Suprapubic skin (tissue), 4 donors: ENCODE measurements around the gene ARAF. TPM values are rescaled to one million over a fixed set of nuclear protein-coding genes. Genes with fewer than 3 reads are reported as not detected.
A peak's percentile ranks its signal among the peaks of the same experiment; 100 is the strongest.

Experiments
- DNase-seq, 2 donors: peaks; one replicate each; pipeline ENCODE4 v3.0.0-alpha.2; 2019; ENCODE audit warnings: low spot score in 2 of 2
- H3K27ac ChIP-seq: fragments of 200-600 bp; sonication (generic); one replicate; pipeline ENCODE4 v1.5.1; 2019
- H3K27me3 ChIP-seq: fragments of 200-600 bp; sonication (generic); one replicate; pipeline ENCODE4 v1.5.1; 2019
- H3K36me3 ChIP-seq: fragments of 200-600 bp; sonication (generic); one replicate; pipeline ENCODE4 v1.5.1; 2019
- H3K4me1 ChIP-seq: fragments of 200-600 bp; sonication (generic); one replicate; pipeline ENCODE4 v1.5.1; 2019
- H3K4me3 ChIP-seq: fragments of 200-600 bp; sonication (generic); one replicate; pipeline ENCODE4 v1.5.1; 2019; ENCODE audit warnings: mild to moderate bottlenecking
- H3K9me3 ChIP-seq: fragments of 200-600 bp; sonication (generic); one replicate; pipeline ENCODE4 v1.5.1; 2019
- CTCF ChIP-seq, 2 donors: fragments of 200-600 bp in 1 of 2; fragments of 450-650 bp in 1 of 2; sonication (generic) in 1 of 2; IDR thresholded peaks; one replicate each; pipeline ENCODE4 v1.5.1; 2016 to 2019; ENCODE audit warnings: antibody characterized with exemption in 2 of 2, mild to moderate bottlenecking in 1 of 2, moderate library complexity in 1 of 2
- EP300 ChIP-seq: sonication (generic); formaldehyde crosslinking; IDR thresholded peaks from one replicate; pipeline ENCODE4 v1.6.1; 2017; ENCODE audit warnings: antibody characterized with exemption
- POLR2A ChIP-seq, 2 donors: fragments of 450-650 bp; IDR thresholded peaks; one replicate each; pipeline ENCODE4 v1.6.1; 2017; ENCODE audit warnings: antibody characterized with exemption in 2 of 2, mild to moderate bottlenecking in 2 of 2, moderate library complexity in 2 of 2
- POLR2AphosphoS5 ChIP-seq, 3 donors: sonication (generic); formaldehyde crosslinking; IDR thresholded peaks; one replicate each; pipeline ENCODE4 v1.6.1; 2017; ENCODE audit warnings: antibody characterized with exemption in 3 of 3
- WGBS: methylation state at CpG from one replicate; pipeline ENCODE4 v1.1.5; 2018; 5-methylcytosine and 5-hydroxymethylcytosine counted together
- total RNA-seq, 4 donors: library from RNA; depleted of rRNA; stranded (reverse); fragments of >200 nt; gene quantifications; one replicate each; pipeline ENCODE4 v1.1.0, GENCODE V29; 2016

The ARAF gene
- total RNA-seq, 4 donors from 2014 or later = 32.4 to 60.0 (median 42.2) TPM

DNA sequence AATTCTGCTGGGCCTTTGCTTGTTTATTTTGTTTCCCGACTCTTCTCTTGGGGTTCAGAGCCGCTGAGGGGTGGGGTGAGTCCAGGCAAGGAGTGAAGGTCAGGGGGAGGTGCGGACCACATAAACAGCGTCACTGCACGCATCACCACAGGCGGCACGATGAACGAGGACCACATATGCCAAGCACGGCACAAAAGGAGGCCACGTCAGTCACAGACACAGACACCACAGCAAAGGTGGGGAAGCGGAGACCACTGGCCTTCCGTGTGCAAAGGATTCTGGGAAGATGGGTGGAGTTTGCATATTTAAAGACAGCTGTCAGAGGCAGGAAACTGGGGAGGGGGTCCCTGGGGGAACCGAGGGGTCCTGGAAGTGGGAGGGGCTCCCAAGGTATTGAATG lies 10.9 kb downstream of the ARAF start:
- WGBS = 92% methylated on average over 13 of the region's 13 CpGs
- no peak overlapping the region for H3K4me3 ChIP-seq
- no peak overlapping the region for H3K27ac ChIP-seq
- H3K36me3 ChIP-seq = peaks cover 46% of the 10 kb centered on the region
- no peaks in the 10 kb centered on the region for H3K27me3 ChIP-seq
- no peaks in the 10 kb centered on the region for H3K9me3 ChIP-seq
- no peak for DNase-seq
- TF ChIP-seq CTCF (IDR thresholded peaks at IDR 0.05) = no peak
- TF ChIP-seq POLR2AphosphoS5 (IDR thresholded peaks at IDR 0.05) = no peak
- TF ChIP-seq POLR2A (IDR thresholded peaks at IDR 0.05) = no peak
- no peak for TF ChIP-seq EP300
- H3K4me1 ChIP-seq = peaks cover 14% of the 10 kb centered on the region

GRCh38 chrX:47572773-47573340 lies 11.9 kb downstream of the ARAF start:
- no peak for DNase-seq
- H3K27me3 ChIP-seq = no peaks in the 10 kb centered on the region
- H3K27ac ChIP-seq = no peak overlapping the region
- H3K9me3 ChIP-seq = no peaks in the 10 kb centered on the region
- H3K4me3 ChIP-seq = no peak overlapping the region
- H3K4me1 ChIP-seq = peaks cover 14% of the 10 kb centered on the region
- no peak for TF ChIP-seq POLR2AphosphoS5 (IDR thresholded peaks at IDR 0.05)
- no peak for TF ChIP-seq CTCF (IDR thresholded peaks at IDR 0.05)
- TF ChIP-seq EP300 = no peak
- TF ChIP-seq POLR2A (IDR thresholded peaks at IDR 0.05) = no peak
- WGBS = 68% methylated on average over 8 of the region's 9 CpGs
- peaks cover 36% of the 10 kb centered on the region for H3K36me3 ChIP-seq

DNA sequence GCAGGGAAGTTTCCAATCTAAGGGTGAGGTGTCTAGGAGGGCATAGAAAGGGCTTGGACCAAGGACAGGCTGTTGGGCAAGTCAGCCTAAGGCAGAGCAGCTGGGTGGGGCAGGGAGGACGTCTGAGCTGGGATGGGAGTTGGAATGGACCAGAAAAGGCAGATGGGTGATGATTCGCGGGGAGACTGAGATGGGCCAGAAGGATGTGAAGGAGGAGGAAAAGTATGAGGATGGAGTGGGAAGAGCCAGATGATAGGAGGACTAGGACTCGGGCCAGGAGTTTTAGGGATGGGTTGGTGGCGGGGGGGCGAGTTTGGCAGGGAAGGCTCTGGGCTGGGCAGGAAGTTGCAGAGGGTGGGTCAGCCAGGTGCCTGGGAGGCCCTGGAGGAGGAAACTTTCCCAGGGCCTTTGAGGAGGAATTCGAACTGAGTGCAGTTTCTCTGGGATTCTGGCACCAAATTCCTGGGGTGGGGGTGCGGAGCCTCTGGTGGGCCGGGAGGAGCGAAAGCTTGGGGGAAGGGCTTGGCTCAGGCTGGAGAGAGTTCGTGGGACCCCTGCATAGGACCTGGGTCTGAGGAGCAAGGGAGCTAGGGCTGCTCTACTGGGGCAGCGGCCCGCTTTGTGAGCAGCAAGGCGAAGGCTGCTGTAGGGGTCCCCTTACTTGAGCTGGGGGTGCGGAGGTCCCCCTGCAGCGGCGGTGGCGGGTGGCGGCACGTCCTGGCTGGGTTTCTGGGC lies 12.5 kb downstream of the ARAF start:
- 43% methylated on average over 17 of the region's 20 CpGs for WGBS
- TF ChIP-seq POLR2A (IDR thresholded peaks at IDR 0.05) (no peak), POLR2AphosphoS5 (IDR thresholded peaks at IDR 0.05) (no peak), CTCF (IDR thresholded peaks at IDR 0.05) (no peak), EP300 (no peak)
- H3K4me1 ChIP-seq = peaks cover 14% of the 10 kb centered on the region
- peak overlapping the region; percentile 34 for H3K4me3 ChIP-seq
- no peaks in the 10 kb centered on the region for H3K9me3 ChIP-seq
- peak in 1 of 2 donors; percentile 58 for DNase-seq
- H3K36me3 ChIP-seq = peaks cover 32% of the 10 kb centered on the region
- peak overlapping the region; percentile 51 for H3K27ac ChIP-seq
- no peaks in the 10 kb centered on the region for H3K27me3 ChIP-seq

DNA sequence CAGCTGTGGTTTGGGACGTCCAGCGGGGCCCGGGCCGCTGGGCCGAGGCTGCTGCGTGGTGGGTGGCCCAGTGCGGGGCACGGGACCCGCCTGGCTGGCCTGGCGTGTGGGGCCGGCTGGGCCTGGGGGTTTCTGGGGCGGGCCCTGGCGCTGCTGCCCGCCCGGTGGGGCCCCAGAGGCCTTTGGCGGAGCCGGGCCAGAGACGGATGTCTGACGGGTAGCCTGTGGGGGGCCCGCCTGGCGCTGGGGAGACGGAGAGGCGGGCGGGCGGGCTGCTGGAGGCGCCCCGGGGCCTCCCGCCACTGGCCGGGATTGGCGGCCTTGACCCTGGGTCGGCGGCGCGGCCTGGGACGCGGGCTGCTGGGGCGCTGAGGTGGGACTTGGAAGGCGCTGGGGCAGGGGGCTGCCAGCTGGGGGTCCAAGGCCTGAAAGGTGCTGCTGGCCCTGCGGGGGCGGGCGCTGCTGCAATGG lies 13.1 kb downstream of the ARAF start:
- Histone ChIP-seq H3K4me3 (peak overlapping the region; percentile 34), H3K36me3 (peaks cover 26% of the 10 kb centered on the region), H3K9me3 (no peaks in the 10 kb centered on the region), H3K4me1 (peaks cover 14% of the 10 kb centered on the region), H3K27ac (peak overlapping the region; percentile 51), H3K27me3 (no peaks in the 10 kb centered on the region)
- TF ChIP-seq EP300 (no peak), POLR2AphosphoS5 (IDR thresholded peaks at IDR 0.05) (no peak), CTCF (IDR thresholded peaks at IDR 0.05) (no peak), POLR2A (IDR thresholded peaks at IDR 0.05) (no peak)
- no CpG with 5 or more reads among the region's 41 CpGs for WGBS
- peak in 1 of 2 donors; percentile 61 for DNase-seq

DNA sequence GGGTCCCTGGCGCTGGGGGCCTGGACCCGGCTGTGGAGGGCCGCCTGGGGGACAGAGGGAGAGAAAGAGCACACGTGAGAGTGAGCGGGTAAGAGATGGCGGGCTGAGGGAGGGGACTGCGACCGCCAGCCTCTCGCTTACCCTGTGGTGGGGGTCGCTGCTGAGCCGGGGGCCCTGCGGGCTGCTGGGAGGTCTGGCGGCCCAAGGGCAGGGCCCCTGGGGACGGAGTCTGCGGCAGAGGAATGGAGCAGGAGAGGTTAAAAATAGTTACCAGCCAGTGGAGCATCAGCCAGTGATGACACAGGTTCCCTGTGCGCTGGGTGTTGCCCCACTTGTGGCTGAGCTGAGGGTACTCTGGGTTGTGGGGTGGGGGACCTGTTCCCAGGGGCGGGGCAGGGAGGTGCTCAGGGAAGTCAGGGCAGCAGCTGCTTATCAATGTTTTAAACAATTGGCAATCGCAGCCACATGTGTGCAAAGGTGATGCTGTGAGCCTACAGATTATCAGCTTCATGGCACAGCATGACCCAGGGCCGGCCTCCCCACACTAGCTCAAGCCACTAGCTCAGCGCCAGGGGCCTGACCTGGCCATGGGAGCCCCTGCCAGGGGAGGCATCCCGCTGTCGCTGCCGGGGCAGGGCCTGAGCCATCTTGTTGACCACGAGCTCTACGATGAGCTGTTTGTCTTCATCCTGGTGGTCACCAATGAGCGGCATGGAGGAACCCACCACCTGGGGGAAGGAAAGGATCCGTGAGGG lies 13.7 kb downstream of the ARAF start:
- peak in 1 of 2 donors; percentile 63 for DNase-seq
- Histone ChIP-seq H3K27me3 (no peaks in the 10 kb centered on the region), H3K4me3 (peak overlapping the region; percentile 34), H3K9me3 (no peaks in the 10 kb centered on the region), H3K4me1 (peaks cover 14% of the 10 kb centered on the region), H3K36me3 (peaks cover 20% of the 10 kb centered on the region), H3K27ac (no peak overlapping the region)
- TF ChIP-seq EP300 (no peak), POLR2AphosphoS5 (IDR thresholded peaks at IDR 0.05) (no peak), POLR2A (IDR thresholded peaks at IDR 0.05) (no peak), CTCF (IDR thresholded peaks at IDR 0.05) (no peak)
- WGBS = 59% methylated on average over 13 of the region's 27 CpGs
